HG03064 (cell line): ENCODE measurements around the gene DAPK1.

Experiments used
- ATAC-seq: cut with Tn5 transposase; IDR thresholded peaks from one replicate; pipeline ENCODE4 v1.9.1; 2021; ENCODE audit warnings: low read depth; ENCODE audit not compliant: unreplicated experiment

Gene DAPK1

DNA sequence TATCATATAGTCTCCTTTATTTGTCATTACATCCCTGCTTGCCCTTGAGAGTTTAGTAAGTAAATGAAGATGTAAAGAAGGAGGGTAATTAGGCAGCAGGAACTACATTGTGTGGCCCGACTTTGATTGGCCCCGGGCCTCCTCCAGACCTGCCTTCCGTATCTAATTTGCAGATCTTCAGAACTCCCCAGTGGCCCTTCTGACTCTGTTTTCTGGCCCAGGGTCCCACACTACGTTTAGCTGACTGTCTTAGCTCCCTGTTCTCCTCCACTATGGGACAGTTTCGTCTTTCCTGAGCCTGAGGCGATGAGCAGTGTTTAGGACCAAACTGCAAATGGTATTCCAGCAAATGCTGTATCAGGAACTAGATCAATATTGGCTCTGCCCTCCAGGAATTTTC lies 206.7 kb downstream of the DAPK1 start:
- no peak for ATAC-seq

DNA sequence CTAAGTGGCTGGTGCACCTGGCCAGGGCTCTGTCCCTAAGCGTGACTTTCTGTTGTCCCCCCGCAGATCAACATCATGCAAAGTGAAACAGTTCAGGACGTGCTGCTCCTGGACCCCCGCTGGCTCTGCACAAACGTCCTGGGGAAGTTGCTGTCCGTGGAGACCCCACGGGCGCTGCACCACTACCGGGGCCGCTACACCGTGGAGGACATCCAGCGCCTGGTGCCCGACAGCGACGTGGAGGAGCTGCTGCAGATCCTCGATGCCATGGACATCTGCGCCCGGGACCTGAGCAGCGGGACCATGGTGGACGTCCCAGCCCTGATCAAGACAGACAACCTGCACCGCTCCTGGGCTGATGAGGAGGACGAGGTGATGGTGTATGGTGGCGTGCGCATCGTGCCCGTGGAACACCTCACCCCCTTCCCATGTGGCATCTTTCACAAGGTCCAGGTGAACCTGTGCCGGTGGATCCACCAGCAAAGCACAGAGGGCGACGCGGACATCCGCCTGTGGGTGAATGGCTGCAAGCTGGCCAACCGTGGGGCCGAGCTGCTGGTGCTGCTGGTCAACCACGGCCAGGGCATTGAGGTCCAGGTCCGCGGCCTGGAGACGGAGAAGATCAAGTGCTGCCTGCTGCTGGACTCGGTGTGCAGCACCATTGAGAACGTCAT lies 208.5 kb downstream of the DAPK1 start:
- no peak for ATAC-seq

DNA sequence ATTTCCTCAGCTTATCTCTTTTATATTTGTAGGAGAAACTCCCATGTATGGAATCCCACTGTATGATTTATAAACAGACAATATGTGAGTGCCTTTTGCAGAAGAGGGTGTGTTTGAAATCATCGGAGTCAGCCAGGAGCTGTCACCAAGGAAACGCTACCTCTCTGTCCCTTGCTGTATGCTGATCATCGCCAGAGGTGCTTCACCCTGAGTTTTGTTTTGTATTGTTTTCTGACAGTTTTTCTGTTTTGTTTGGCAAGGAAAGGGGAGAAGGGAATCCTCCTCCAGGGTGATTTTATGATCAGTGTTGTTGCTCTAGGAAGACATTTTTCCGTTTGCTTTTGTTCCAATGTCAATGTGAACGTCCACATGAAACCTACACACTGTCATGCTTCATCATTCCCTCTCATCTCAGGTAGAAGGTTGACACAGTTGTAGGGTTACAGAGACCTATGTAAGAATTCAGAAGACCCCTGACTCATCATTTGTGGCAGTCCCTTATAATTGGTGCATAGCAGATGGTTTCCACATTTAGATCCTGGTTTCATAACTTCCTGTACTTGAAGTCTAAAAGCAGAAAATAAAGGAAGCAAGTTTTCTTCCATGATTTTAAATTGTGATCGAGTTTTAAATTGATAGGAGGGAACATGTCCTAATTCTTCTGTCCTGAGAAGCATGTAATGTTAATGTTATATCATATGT lies 210.3 kb downstream of the DAPK1 start:
- no peak for ATAC-seq

DNA sequence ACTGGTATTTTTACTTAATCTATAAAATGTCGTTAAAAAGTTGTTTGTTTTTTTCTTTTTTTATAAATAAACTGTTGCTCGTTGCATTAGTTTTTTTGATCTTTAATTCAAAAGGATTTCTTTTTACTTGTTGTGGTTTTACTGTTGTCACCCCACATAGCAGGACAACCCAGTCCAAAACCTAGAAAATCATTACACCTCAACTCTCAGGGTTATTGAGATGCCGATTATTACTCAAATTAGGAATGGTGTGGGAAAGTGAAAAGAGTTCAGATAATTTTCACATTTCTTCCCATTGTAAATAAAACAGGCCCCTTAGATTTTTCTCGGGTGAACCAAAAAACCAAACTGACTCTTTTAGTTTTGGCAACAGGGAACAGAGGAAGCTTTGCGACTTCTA lies 210.9 kb downstream of the DAPK1 start:
- no peak for ATAC-seq

DNA sequence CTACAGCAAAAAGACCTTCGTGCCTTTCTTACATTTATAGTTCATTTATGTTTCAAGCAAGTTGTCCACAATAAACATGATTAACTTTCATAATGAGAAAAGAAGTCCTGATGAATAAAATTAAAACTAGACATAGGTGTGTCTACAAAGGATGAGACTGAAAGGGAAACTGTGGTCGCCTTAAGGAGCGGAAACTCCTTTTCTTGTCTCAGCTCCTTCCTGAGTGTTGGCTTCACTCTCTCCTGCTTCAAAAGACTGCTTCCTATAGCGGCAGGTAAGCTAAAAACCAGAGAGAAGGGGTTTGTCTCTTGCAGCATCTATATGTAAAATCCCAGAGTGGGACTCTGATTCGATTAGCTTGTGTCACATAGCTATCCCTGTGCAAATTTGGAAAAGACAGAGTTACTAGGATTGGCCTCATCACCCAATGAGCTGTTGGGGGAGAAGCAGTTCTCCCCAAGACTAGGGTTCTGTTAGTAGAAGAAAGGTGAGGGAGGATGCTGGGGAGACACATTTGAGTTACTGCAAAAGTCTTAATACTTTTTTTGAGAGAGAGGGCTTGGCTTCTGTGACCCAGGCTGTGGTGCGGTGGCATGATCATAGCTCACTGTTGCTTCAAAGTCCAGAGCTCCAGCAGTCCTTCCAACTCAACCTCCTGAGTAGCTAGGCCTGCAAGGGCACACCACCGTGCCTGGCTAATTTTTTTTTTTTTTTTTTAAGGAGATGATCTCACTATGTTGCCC lies 211.5 kb downstream of the DAPK1 start:
- ATAC-seq = no peak

DNA sequence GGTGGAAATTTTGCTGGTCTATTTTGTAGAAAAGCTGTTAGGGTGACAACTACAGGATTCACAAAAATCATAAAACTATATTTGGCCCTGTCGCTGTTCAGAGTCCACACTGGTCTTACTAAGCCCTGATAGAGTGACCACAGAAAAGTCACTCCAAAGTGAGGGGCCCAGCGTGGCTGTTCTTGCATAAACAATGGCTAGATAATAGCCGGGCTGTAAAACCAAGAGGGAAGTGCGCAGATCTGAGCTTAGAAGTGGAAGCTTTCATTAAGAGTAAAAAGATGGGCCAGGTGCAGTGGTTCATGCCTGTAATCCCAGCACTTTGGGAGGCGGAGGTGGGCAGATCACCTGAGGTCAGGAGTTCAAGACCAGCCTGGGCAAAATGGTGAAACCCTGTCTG lies 212.8 kb downstream of the DAPK1 start:
- no peak for ATAC-seq

DNA sequence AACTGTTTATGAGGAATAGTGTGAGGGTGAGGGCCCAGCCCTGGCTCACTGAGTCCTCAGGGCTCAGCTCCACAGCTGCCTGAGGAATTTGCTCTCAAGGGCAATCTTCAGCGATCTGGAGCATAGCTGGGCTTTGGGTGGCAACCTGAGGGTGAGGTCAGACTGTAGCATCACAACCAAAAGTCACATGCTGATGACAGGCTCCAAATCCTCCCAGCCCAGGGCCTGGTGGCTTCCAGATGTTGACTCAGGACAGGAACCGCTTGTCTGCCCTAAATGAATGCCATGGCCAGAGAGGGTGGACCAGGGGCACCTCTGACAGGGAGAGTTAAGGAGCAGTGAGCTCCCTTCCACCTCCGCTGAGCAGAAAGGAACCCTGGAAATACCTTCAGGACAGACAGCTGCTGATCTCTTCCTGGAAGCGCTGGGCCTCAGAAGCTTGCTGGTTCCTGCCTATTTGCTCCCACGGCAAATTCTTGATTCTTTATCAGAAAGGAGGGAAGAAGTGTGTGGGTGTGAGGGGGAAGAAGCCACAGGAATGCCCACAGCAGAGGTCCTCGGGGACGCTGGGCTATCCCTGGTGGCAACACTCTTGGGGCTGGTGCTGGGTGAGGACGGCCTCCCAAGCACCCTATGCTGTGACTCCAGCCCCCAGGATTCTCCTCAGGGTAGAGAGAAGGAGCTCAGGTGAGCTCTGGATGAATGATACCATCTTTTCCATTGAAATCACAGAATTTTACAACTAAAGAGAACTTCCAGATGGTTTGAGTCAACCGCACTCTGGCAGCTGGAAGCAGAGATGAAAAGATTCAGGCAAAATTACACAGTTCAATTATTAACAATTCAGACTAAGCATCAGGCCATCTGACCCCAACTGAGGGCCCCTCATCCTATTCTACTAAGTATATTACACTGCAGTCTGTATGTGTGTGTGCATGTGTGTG lies 214.5 kb downstream of the DAPK1 start:
- ATAC-seq = no peak

DNA sequence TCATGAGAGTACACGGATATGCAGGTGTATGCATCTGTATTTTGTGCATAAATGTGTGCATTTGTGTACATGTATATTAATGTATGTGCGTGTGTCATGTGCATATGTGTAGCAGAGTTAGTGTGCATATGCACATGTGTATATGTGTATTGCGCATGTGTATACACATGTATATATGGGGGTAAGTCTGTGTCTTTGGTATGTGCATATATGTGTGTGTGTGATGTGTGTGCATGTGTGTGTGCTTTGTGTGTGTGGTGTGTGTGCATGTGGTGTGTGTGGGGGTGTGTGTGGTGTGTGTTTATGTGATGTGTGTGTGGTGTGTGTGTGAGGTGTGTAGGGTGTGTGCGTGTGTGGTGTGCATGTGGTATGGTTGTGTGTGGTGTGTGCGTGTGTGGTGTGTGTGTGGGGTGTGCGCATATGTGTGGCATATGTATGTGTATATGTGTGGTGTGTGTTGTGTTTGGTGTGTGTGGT lies 215.2 kb downstream of the DAPK1 start:
- ATAC-seq = no peak

DNA sequence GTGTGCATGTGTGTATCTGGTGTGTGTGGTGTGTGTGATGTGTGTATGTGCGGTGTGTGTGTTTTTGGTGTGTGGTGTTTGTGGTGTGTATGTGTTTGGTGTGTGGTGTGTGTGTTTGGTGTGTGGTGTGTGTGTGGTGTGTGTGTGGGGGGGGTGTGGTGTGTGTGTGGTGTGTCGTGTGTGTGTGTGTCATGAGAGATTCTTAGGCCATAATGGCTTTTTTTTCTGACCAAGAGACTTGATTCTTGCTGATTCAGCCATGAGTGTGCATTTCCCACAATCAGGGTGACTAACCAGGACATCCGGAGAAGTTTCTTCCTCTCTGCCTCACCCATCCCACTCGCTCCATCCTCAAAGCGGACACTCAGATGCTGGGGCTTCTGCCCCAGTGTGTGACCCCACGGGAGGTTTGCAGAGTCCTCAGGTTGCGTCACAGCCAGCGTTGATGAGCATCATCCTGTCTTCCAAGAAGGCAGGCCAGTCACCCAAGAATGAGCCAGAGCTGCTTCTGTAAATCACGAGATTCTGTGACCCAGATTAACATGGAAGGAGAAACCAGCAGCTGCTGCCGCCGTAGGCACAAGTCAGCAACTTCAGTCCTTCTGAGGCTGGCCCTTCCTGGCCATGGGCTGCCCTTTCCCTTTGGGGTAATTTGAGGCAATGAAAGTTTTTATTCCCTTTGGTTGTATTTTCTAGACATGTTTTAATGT lies 215.8 kb downstream of the DAPK1 start:
- ATAC-seq = no peak

DNA sequence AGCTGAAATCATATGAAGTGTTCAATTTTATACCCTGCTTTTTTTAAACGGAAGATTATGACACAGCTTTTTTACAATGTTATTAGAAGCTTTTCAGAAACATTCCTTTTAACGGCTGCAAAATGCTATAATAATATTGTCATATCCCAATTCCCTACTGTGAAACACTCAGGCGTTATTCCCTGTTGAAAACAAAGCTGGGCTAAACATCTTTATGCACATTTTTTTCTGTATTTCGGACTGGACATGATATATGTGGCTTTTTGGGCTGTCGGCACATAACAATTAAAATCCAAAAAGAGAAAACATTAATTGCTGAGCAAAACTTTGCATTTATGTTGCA lies 216.3 kb downstream of the DAPK1 start:
- ATAC-seq = no peak

DNA sequence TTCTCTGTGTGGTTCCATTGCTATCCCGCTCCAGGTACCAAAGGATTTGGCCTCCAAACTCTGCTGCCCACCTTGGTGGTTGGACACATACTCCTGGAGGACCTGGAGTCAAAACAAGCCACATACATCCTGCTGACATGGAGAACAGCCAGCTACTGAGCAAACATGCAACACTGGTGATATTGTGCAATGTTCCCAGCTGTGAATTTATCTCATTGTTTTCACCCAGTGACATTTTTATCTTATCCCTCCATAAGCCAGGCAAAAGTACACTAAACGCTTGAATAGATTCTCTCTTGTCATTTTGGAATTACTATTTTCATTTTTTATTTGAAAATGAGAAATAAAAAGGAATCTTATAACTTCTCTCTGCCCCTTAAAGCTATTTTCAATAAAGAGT lies 217.2 kb downstream of the DAPK1 start:
- ATAC-seq = no peak

DNA sequence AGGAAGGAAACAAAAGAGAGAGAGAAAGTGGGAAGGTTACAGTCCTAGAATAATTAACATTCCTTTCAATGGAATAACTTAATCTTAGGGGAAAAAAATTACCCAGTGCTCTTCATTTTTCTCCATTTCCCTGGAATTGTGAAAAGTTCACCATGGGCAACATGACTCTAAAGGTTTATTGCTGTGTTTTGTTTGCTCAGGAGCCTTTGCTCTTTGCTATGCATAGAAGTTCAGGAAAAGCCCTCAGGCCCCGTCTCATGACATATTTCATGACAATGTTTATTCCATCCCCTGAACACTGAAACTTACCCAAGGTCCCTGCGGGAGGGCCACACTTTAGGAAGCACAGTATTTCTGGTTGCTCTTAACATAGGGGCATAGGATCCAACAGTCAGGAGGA lies 218.5 kb downstream of the DAPK1 start:
- ATAC-seq = no peak

DNA sequence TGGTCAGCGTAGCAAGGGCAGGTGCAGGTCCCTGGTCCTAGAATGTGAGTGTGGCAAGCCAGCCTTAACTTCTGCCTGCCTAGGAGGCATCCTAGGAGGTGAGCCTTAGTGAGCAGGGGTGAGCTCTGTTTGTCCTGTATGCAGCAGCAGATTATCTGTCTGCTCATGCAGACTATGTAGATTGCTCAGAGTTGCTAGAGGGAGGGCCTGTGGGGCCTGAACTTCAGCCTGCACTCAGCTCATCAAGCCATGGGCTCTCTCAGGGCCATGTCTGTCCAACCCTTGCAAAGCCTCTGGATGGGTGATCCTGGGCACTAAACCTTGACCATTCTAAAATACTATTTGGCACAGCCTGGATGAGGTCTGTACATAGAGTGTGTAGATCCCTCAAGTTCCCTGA lies 219.8 kb downstream of the DAPK1 start:
- no peak for ATAC-seq

DNA sequence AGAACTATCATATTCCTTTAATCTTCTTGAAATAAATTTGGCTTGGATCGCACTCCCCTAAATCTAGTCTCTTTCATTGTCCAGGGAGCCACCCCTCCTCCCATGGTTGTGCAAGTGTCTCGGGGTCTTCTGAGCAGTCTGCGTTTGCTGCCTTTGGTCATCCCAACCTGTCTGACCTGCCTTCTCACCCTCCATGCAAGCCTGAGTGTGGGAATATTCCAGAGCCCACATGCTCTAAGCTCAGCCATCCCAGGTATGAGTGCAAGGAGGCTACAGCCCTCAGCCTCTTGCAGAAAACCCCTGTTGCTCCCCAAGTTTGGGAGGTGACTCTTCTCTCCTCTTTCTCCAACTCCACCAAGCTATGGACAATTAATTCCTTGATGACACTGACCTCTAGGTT lies 220.6 kb downstream of the DAPK1 start:
- ATAC-seq = no peak

DNA sequence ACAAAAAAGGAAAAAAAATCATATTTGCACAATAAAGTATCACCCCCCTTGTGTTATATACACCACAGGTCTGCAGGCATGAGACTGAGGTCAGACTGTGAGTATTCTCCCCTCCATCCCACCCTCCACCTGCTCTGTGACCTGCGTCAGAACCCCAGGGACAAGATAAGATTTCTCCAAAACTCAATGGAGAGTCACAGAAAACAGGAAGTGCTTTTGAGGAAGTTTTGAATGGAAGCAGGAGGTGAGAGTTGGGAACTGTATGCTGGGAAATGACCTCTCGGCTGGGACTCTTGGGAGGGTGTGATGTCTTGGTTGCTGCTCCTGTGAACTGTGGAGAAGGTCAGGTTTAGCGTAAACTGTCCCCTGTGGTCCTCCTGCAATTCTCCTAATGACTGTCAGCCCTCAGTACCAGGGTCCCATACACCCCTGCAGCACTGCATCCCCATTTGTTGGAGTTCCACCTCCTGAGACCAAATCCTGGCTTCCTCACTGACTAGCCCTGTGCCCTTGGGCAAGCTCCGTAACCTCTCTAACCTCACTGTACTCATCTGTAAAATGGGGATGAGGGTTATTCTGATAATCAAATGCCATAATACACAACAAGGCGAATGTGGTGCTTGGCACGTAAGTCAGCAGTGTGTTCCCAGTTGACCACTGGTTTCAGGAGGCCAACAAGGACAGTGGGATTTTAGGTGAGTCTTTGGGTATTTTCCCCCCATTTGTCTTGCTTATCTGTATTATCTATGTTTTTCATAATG lies 221.4 kb downstream of the DAPK1 start:
- no peak for ATAC-seq

DNA sequence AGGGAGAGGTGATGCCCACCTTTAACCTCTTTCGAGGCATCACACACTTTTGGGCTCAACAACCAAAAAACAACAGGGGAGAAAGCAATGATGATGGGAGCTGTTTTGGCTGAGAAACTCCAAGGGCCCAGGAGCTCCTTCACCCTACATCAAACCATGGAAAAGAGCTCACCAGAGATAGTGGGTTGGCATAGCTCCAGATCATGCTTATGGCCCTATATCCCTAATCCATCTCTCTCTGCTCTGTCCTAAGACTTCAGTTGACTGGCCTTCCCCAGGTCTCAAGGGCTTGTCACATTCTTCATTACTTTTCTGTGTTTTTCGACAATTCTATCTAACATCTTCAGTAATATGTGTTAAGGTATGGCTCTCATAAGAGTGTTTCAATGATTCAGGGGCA lies 222.5 kb downstream of the DAPK1 start:
- no peak for ATAC-seq

DNA sequence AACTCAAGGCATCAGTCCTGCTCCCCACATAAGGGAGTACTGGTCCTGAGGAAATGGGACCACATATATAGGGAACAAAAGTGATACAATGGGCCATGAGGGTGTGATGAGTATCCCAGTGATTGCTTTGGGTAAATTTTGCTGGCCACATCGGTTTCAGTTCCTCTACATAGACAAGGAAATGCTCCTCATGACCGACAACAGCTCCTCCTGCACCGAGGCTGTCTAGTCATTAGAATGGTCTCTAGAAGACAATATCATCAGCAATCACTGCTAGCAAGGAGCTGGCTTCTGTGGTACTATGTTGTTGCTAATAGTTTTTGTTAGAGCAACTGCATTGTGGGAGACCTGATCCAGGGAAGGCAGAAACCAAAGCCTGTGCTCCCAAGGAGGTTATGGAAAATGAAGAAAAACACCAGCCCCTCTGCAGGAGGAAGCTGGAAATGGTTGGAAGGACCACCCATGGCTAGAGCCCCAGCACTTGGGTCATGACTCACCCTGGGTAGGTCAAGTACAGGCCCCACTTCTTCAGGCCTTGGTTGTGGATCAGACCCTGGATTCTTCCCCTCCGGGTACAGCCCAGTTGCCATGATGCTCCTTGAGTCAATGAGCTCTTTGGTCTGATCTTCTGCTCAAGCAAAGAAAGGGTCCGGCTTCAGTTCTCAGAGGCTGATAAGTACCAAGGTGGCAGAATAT lies 224.9 kb downstream of the DAPK1 start:
- ATAC-seq = no peak

DNA sequence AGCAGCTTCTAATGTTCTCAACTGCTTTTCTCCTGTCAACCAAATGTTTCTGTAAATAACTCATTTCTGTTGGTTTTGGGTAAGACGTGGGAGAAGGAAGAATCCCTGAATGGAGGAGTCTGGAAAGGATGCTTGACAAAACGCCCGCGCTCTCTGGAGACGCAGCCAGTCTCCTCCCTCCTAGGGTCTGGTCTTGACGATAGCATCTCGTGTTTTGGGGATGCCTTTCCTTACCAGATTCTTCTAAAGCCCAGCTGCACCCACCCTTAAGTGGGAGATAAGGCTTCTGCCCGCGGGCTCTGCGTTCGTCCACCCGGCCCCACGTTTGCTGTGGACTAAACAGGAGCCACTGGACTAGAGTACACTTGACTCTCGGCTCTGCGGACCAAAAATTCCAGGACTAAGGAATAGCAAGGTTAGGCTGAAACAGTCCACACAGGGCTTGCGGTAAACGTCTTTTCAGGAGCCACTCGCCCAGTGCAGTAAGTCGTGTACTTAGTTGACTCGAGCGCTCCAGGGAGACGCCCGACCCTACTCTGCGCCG lies 227.8 kb downstream of the DAPK1 start:
- ATAC-seq = no peak
